Measurements from ENCODE around the gene DPF3.

Gene DPF3

DNA sequence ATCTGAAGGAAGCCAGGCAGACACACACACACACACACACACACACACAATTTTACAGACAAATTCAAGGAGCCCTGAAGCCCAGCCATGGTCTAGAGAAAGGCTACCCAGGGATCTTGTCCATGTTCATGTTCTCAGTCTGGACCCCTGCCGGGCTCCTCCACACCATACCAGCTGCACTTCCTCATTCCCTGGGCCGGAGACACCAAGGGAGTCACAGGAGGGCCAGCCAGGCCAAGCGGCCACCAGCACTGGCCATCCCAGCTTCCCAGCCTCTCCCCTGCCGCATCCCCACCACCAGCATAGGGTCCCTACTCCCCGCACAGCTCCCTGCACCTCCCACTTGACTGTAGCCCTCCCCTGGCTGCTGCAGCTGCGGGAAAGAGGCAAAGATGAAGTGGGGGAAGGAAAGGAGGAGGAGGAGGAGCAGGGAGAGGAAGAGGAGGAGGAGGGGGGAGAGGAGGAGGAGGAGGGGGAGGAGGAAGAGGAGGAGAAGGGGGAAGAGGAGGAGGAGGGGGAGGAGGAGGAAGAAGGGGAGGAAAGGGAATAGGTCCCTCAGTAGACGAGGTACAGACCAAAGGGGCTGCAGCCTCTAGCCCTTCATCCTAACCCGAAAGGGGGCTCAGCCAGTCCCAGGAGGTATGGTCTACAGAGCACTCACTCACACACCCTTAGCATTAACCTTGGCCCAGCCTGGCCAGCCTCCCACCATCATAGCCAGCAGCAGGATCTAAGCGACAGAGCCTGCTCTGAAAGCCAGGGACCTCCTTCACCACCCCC is 293.2 kb downstream of the DPF3 start:
- no peak overlapping the region for H3K9ac ChIP-seq (ENCODE audit: low read length)
- no peaks in the 10 kb centered on the region for H3K36me3 ChIP-seq (ENCODE audit: control insufficient read depth, insufficient read depth, low read length)
- no peaks in the 10 kb centered on the region for H3K4me1 ChIP-seq (ENCODE audit: control insufficient read depth, insufficient read depth, low read length)
- no peak overlapping the region for H3K27ac ChIP-seq (ENCODE audit: low read depth, low read length)
- H3K27me3 ChIP-seq (ENCODE audit: control insufficient read depth, insufficient read depth, low read length): no peaks in the 10 kb centered on the region
- no peak overlapping the region for H3K4me3 ChIP-seq (ENCODE audit: low read length)

DNA sequence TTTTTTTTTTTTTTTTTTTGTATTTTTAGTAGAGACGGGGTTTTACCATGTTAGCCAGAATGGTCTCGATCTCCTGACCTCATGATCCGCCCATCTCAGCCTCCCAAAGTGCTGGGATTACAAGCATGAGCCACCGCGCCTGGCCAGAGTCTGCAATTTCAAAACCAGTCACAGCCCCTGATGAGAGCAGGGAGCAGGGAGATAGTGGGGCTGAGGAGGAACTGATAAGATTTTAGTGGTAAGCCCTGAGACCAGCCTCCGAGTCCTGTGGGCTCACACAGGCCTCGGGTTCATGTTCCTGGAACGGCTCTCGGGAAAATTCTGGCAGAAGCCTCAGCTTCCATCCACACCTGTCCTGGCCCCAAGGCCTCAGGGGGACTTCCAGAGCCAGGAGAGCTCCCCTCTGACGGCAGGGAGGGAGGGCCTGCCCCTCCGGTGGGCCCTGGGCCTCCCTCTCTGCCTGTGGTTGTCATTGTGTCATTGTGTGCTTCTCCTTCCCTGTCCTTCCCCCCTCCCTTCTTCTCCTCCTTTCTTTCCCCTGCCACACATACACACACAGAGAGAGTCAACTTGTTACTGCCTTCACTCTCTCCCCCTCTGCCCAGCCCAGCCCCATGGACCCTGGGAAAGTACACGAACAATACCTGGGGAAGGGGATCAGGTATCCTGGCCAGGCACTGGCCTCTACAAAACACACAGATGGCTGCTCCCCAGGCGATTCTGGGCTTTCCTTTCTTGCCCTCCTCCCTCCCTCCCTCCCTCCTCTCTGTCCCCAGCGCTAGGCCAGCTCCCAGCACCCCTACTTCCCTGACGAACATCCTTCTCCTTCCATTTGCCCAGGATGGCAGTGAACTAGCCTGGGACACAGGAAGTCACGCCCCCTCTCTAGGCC is 294.1 kb downstream of the DPF3 start:
- Histone ChIP-seq H3K27me3 (ENCODE audit: control insufficient read depth, insufficient read depth, low read length) (no peaks in the 10 kb centered on the region), H3K4me1 (ENCODE audit: control insufficient read depth, insufficient read depth, low read length) (no peaks in the 10 kb centered on the region), H3K9ac (ENCODE audit: low read length) (no peak overlapping the region), H3K36me3 (ENCODE audit: control insufficient read depth, insufficient read depth, low read length) (no peaks in the 10 kb centered on the region), H3K4me3 (ENCODE audit: low read length) (no peak overlapping the region), H3K27ac (ENCODE audit: low read depth, low read length) (no peak overlapping the region)

DNA sequence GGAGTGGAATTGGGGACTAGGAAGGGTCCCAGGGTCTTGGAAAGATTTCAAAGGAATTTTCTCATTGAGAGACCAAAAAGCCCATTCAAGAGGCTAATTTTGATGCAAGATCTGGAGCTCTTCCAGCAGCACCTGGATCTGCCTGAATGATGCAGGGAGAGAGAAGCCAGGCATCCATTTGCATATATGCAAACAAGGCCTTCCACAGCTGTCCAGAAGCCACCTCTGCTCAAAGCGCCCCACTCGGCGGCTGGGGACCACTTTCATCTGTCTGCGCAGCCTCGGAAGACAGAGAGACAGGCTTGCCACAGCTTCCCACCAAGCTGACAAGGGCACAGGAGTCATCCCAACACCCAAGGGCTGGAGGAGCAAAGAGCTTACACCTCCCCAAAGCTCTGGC is 295.6 kb downstream of the DPF3 start:
- no peak overlapping the region for H3K4me3 ChIP-seq (ENCODE audit: low read length)
- H3K27ac ChIP-seq (ENCODE audit: low read depth, low read length): no peak overlapping the region
- no peaks in the 10 kb centered on the region for H3K27me3 ChIP-seq (ENCODE audit: control insufficient read depth, insufficient read depth, low read length)
- H3K36me3 ChIP-seq (ENCODE audit: control insufficient read depth, insufficient read depth, low read length): no peaks in the 10 kb centered on the region
- no peak overlapping the region for H3K9ac ChIP-seq (ENCODE audit: low read length)
- no peaks in the 10 kb centered on the region for H3K4me1 ChIP-seq (ENCODE audit: control insufficient read depth, insufficient read depth, low read length)

DNA sequence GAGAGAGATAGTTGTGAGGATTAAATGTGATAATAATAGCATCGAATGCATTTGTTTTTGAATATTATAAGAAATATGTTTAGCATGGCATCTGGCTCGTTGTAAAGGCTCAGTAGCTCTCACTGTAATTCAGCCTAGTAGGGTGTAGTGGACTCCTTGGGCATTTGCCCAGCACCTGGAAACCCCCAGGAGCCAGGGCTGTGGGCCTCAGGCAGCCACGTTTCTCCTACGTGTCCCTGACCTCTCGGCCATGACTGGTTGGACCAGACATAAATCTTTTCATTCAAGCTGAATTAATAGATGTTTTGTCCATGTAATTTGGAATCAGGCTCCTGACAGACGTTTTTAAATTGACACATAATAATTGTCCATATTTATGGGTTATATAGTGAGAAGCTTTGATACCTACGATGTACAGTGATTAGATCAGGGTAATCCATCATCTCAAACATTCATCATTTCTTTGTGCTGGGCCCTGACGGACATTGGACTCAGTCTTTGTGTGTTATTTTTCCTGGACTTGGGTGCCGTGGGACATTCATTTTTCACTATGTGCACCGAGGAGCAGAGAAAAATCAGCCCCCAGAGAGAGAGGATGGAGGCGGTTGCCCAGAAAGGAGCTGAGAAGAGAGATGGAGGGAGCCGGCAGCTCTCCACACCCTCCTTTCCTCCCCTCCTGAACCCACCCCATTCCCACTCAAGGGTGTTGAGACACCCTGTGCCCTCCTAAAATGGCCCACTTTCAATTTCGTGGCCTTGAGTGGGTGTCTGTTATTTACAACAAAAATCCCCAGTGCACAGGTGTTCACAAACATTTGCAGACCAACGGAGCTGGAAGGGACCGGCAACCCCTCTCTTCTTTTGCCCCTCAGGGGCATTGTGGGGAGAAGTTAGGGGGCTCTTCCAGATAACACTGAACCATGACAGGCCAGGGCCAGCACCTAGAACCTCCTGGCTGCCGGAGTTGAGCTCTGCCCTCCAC is 296.4 kb downstream of the DPF3 start:
- Histone ChIP-seq H3K36me3 (ENCODE audit: control insufficient read depth, insufficient read depth, low read length) (no peaks in the 10 kb centered on the region), H3K27ac (ENCODE audit: low read depth, low read length) (no peak overlapping the region), H3K4me3 (ENCODE audit: low read length) (no peak overlapping the region), H3K27me3 (ENCODE audit: control insufficient read depth, insufficient read depth, low read length) (no peaks in the 10 kb centered on the region), H3K4me1 (ENCODE audit: control insufficient read depth, insufficient read depth, low read length) (no peaks in the 10 kb centered on the region), H3K9ac (ENCODE audit: low read length) (no peak overlapping the region)

DNA sequence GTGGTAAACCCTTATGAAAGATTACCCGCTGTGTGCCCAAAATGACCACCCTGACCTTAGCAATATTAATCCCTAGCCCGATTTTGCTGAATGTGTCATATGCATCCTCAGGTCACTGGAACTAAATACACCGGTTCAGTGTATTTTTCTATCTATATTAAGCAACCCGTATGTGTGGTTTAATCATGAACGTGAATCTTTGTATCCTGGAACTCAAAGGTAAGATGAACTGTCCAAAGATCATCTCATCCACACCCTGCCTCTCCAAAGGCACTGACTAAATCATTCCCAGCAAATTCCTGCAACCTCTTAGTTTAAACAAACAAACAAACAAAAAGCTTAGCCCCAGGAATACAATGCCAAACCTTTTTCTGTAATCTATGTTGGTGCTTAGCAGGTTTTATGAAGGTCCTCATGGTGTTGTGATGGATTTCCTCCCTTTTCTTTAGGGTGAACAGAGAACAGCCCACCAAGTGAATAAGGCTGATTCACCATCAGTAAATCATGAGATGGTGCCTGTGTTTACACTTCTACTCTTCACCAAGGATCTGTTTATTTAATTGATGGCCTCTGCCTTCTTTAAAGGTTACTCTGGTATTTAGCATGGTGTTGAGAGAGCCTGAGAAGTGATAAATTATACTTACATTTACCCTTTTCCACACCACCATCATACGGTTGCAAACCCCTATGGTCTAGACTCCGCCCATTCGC is 298.6 kb downstream of the DPF3 start:
- Histone ChIP-seq H3K27ac (ENCODE audit: low read depth, low read length) (no peak overlapping the region), H3K9ac (ENCODE audit: low read length) (no peak overlapping the region), H3K27me3 (ENCODE audit: control insufficient read depth, insufficient read depth, low read length) (no peaks in the 10 kb centered on the region), H3K4me3 (ENCODE audit: low read length) (no peak overlapping the region), H3K4me1 (ENCODE audit: control insufficient read depth, insufficient read depth, low read length) (no peaks in the 10 kb centered on the region), H3K36me3 (ENCODE audit: control insufficient read depth, insufficient read depth, low read length) (no peaks in the 10 kb centered on the region)

DNA sequence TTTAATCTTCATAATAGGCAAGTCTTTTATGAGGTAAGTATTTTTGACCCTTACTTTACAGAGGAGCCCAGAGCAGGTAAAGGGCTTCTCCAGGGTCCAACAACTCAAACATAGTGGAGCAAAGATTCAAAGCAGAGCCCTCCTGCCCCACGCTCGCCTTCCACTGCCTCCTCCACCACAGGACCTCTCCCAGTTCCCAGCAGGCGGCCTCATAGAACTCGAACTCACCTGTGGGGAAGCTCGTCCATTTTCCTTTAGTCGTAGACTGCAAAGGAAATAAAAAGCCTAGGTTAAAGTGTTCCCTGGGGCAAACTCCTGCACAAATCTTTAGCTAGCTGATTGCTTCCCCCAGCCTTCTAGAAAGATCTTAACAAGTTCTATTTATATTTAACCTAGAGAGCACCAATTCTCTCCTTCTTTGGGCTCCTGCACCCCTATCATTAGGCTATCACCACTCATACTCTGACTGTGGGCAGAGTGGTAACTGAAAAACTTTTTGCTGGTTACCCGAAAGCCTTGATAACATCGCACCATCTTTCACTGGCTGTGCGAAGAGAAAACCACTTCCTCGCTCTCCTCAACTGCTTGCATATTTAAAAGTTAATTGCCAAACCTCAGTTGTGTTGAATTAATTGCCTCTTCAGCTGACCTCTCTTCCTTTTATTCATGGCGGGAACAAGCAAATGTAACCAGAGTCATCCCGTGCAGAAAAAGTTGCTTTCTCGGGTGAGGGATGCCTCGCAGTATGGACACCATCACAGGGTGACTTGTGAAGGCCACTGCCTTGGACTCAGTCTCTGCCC is 299.6 kb downstream of the DPF3 start:
- H3K4me1 ChIP-seq (ENCODE audit: control insufficient read depth, insufficient read depth, low read length): no peaks in the 10 kb centered on the region
- no peak overlapping the region for H3K9ac ChIP-seq (ENCODE audit: low read length)
- H3K4me3 ChIP-seq (ENCODE audit: low read length): no peak overlapping the region
- H3K36me3 ChIP-seq (ENCODE audit: control insufficient read depth, insufficient read depth, low read length): no peaks in the 10 kb centered on the region
- no peaks in the 10 kb centered on the region for H3K27me3 ChIP-seq (ENCODE audit: control insufficient read depth, insufficient read depth, low read length)
- H3K27ac ChIP-seq (ENCODE audit: low read depth, low read length): no peak overlapping the region

DNA sequence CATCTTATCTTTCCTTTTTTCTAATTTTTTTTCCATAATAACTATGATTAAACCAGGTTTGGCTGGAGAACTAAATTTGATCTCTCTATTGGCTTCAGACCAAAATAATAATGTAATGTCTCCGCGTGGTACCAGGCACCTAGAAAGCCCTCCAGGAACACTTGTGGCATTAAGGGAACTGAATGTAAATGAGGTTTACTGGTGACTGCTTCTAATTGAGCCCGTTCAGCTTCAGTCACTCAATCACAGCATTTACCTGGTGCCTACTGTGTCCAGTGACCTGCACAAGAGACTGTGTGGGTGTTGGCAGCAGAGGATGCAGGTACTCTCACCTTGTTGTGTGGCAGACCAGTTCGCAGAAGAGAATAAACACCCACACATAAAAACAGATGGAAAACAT is 302.5 kb downstream of the DPF3 start:
- no peak overlapping the region for H3K4me3 ChIP-seq (ENCODE audit: low read length)
- H3K27ac ChIP-seq (ENCODE audit: low read depth, low read length): no peak overlapping the region
- no peaks in the 10 kb centered on the region for H3K27me3 ChIP-seq (ENCODE audit: control insufficient read depth, insufficient read depth, low read length)
- H3K9ac ChIP-seq (ENCODE audit: low read length): no peak overlapping the region
- no peaks in the 10 kb centered on the region for H3K4me1 ChIP-seq (ENCODE audit: control insufficient read depth, insufficient read depth, low read length)
- H3K36me3 ChIP-seq (ENCODE audit: control insufficient read depth, insufficient read depth, low read length): no peaks in the 10 kb centered on the region

DNA sequence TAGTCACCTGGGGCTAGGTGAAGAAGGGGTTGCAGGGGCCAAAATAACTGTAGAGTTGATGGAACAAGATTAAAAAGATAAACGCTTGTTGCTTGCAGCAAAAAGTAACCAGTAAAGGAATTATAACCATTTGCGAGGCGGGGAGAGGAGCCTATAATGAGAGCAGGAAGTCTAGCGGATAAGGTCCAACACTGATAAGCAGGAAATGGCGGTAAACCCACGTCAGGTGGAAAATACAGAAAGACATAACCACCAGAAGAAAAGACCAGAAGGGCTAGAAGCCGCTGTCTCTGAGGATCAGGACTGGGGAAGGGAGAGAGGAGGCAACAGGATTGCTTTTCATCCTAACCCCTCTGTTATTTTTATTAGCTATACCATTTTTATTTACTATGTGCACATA is 303.3 kb downstream of the DPF3 start:
- Histone ChIP-seq H3K27me3 (ENCODE audit: control insufficient read depth, insufficient read depth, low read length) (no peaks in the 10 kb centered on the region), H3K9ac (ENCODE audit: low read length) (no peak overlapping the region), H3K4me3 (ENCODE audit: low read length) (no peak overlapping the region), H3K27ac (ENCODE audit: low read depth, low read length) (no peak overlapping the region), H3K36me3 (ENCODE audit: control insufficient read depth, insufficient read depth, low read length) (no peaks in the 10 kb centered on the region), H3K4me1 (ENCODE audit: control insufficient read depth, insufficient read depth, low read length) (no peaks in the 10 kb centered on the region)

DNA sequence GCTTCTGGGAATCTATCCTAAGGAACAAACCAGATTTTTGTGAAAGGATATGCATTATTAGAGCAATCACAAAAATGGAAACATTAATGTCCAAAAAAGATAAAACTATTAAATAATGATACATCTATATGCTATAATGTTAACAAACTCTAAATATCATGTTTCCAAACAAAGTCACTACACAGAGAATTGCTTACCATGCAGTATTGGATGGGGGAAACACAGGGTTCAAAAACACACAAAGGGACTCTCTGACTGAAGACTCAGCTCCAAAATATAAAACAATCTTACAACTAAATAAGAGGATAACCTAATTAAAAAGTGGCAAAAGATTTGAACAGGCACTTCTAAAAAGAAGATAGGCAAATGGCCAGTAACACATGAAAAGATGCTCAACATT is 304.2 kb downstream of the DPF3 start:
- no peak overlapping the region for H3K4me3 ChIP-seq (ENCODE audit: low read length)
- H3K27ac ChIP-seq (ENCODE audit: low read depth, low read length): no peak overlapping the region
- no peak overlapping the region for H3K9ac ChIP-seq (ENCODE audit: low read length)
- no peaks in the 10 kb centered on the region for H3K36me3 ChIP-seq (ENCODE audit: control insufficient read depth, insufficient read depth, low read length)
- H3K4me1 ChIP-seq (ENCODE audit: control insufficient read depth, insufficient read depth, low read length): no peaks in the 10 kb centered on the region
- H3K27me3 ChIP-seq (ENCODE audit: control insufficient read depth, insufficient read depth, low read length): no peaks in the 10 kb centered on the region

DNA sequence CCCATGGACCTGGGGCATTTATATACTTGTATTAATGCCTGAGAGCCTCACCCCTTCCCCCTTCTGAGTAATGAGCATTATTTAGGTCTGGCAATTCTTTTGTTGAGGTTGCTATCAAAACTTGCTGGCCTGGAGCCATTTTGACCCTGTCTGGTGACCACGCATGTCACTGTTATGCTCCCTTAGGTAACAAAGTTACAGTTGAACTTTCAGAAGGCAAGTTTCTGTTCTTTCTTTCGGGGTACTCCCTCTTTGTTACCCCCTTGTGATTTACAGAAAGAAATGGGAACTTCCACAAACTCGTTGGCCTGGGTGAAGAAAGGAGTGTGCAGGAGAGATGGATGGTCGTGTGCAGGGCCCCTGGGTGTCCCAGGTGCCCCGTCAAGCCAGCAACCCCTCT is 305.4 kb downstream of the DPF3 start:
- no peaks in the 10 kb centered on the region for H3K36me3 ChIP-seq (ENCODE audit: control insufficient read depth, insufficient read depth, low read length)
- no peak overlapping the region for H3K9ac ChIP-seq (ENCODE audit: low read length)
- H3K27ac ChIP-seq (ENCODE audit: low read depth, low read length): no peak overlapping the region
- no peak overlapping the region for H3K4me3 ChIP-seq (ENCODE audit: low read length)
- H3K27me3 ChIP-seq (ENCODE audit: control insufficient read depth, insufficient read depth, low read length): no peaks in the 10 kb centered on the region
- no peaks in the 10 kb centered on the region for H3K4me1 ChIP-seq (ENCODE audit: control insufficient read depth, insufficient read depth, low read length)
